Measurements from ENCODE around the gene SLC17A9.

Gene SLC17A9

GRCh38 chr20:63015662-63016361 is 63.3 kb downstream of the SLC17A9 start:
- no peak for DNase-seq (ENCODE audit: extremely low read depth in 1 of 2, low read depth in 1 of 2)

GRCh38 chr20:63016514-63017075 is 64.1 kb downstream of the SLC17A9 start:
- DNase-seq (ENCODE audit: extremely low read depth in 1 of 2, low read depth in 1 of 2): no peak

- DNase-seq (ENCODE audit: extremely low read depth in 1 of 2, low read depth in 1 of 2): no peak
These were observed 64.7 kb downstream of the SLC17A9 start for GRCh38 chr20:63017076-63017825.

- no peak for DNase-seq (ENCODE audit: extremely low read depth in 1 of 2, low read depth in 1 of 2)
These were observed 65.4 kb downstream of the SLC17A9 start for GRCh38 chr20:63017826-63018411.
